NCI-H748 (cell line): ENCODE results near the gene TRIP6.

ENCODE experiments used
- DNase-seq: peaks from one replicate; lab custom pipeline; 2025; ENCODE audit not compliant: unreplicated experiment; lab: John Stamatoyannopoulos, UW

Gene TRIP6

DNA sequence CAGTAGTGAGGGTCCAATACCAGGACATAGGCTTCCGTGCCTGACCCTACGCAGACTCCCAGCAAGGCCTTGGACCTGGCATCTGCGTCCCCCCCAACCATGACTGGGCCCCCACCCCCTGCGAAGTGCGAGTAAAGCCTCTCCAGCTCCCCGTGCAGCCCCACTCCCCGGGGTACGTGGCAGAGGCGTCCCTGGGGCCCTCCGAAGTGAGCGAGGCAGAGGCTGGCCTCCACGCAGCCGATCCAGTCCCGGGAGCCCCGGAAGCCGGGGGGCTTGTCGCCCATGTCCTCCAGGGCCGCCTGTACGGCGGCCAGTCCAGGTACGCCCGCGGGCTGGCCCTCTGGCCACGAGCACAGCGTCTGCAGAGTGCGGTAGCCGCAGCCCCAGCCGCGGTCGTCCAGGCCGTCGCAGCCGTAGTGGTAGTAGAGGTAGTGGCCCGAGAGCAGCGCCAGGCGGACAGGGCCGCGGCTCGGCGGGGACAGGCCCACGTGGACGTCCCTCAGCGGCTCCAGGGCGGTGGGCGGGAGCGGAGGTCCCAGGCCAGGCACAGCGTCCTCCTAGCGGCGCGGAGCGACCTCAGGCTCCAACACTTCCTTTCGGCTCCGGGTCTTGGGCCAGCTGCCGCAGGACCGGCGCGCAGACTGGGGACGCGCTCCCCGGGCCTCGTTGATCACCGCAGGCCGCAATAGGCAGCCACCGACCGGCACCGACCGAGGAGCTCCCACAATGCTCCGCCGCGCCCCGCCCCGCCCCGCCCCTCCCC, 22.0 kb downstream of the TRIP6 start, which contains the start of gene UFSP1:
Gene UFSP1 (minus strand): TSS at position 728 of the 763 bp plus-strand sequence. CDS start 444 bp downstream, at position 284.
- no peak for DNase-seq

GRCh38 chr7:100890653-100891567, 23.7 kb downstream of the TRIP6 start:
- peak; percentile 34 for DNase-seq

DNA sequence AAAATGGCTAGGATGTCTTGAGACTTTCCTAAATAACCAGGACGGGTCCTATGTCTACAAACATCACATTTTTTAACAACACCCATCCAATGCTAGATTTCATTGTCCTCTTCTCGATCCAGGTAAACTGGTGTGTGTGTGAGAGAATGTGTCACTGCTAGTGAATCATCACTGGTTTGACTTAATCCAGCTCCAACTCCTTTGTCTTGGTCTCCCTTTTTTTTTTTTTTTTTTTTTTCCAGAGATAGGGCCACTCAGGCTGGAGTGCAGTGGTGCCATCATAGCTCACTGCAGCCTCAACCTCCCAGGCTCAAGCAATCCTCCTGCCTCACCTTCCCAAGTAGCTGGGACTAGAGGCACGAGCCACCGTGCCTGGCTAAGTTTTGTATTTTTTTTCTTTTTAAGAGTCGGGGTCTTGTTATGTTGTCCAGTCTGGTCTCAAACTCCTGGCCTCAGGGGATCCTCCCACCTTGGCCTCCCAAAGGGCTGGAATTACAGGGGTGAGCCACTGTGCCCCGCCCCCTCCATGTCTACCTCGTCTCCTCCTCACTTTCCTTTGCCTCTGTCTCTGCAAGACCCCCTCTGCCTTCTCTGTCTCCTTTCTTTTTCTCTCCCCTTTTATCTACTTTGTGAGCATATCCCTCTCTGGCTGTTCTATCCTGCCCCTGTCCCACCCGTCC, 24.5 kb downstream of the TRIP6 start:
- DNase-seq = no peak

DNA sequence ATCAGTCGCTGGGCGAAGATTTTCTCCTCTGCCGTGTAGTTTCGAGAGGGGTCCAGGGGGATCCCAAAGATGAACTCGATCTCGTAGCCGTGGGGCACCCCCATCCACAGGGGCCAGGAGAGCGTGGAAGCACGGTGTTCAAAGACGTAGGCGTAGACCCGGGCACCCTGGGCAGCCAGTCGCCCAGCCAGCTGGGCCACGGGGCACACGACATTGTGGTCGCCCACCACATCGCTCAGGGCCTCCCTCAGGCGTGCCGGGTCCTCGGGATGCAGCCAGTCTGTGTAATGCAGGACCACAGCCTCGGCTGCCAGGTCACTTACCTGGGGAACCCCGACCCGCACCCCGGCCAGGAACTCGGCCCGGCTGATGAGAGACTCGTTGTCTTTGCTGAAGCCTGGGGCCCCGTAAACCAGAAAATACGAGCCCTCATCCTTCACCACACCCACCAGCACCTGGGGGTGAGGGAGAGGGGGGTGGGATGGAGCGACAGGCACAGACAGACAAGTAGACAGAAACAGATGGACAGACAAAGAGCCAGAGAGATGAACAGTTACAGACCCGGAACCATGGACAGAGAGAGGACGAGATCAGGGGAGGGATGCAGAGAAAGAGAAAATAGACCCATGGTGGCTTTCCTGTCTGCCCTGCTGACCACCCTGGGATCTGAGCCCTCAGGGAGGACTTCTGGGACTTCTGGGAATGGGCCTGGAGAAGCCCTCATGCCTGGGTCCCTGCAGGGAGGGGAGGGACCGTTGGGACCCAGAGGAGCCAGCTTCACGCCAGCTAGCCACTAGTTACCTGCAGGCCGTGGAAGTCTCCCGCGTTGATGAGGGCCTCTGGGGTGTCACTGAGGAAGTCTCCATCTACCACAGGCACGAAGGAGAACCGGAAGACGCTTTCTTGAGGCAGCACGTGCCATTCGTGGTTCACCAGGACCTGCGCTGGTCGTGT, 25.5 kb downstream of the TRIP6 start:
- no peak for DNase-seq

- DNase-seq = no peak
Measured at GRCh38 chr7:100893318-100893895, 26.2 kb downstream of the TRIP6 start.

DNA sequence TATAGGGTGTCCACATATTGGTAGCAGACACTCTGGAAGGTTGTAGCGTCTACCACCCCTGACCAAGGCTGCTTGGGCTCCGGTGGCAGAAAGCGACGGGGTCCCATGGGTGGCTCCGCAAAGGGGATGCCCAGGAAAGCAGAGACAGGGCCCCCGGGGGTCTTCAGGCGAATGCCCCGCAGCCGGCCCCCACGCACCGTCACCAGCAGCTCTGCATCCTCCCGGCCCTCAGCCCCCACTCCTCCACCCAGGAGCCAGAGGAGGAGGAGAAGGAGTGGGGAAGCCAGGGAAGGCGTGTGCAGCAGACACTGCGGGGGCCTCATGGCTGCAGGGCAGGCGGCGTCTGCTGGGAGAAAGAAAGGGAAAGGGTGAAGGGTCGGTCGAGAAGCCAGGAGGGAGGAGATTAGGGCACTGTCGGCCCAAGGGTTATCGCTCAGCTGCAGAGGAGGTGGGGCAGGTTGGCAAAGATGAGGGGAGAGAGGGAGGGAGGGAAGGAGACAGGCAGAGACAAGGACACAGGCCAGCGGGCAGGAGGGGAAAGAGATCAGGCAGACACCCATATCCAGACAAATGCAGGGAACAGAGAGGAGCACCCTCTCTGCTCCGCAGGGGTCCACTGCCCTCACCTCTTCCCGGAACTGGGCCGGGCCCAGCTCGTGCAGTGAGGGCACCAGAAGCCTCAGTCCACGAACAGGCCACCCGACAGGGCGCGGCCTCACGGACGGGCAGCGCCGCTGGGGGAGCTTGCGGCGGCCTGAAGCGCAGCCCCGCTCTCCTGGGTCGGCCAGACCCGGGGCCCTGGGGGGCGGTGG, 26.9 kb downstream of the TRIP6 start:
- DNase-seq = no peak

GRCh38 chr7:100894860-100895700, 27.9 kb downstream of the TRIP6 start:
- peak; percentile 59 for DNase-seq

- no peak for DNase-seq
Measured at GRCh38 chr7:100895701-100895955, 28.4 kb downstream of the TRIP6 start, which contains the start of gene ACHE. Gene ACHE, minus strand, starts transcription at chr7:100895888. Its CDS starts 1,656 bp downstream, at chr7:100894232.

DNA sequence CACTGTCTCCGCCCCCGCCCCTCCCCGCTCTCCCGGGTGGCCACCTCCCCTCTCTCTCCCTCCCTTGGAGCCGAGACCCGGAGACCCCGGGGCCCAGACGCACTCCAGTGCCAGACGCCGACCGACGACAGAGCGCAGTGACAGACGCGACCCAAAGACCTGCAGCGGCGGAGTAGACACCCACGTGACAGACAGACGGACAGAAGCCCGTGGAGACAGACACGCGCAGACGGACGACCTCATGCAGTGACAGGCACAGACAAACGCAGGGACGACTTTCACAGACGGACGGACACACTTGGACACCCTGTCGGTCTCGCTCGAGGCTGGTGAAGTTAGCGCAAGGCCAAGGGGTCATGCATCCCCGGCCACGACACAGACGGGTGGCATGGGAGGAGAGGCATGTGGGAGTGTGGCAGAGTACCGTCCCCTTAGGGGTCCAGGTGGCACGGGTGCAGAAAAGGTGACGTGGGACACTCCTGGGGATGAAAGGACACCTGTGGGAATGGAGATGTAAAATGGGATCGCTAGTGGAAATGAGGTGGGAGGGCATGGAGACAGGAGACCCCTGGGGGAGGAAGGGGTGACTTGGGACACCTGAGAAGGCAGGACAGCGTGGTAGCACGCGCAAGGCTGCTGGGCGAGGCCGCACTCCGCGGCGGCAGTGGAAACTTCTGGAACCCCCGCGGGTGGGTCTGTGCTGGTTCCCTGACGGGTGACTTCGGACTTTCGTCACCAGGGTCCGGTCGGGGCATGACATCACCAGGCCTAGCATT, 29.0 kb downstream of the TRIP6 start:
- peak; percentile 30 for DNase-seq

- DNase-seq = peak; percentile 21
Measured at GRCh38 chr7:100896732-100897608, 29.8 kb downstream of the TRIP6 start.

GRCh38 chr7:100897772-100898454, 30.7 kb downstream of the TRIP6 start:
- no peak for DNase-seq

DNA sequence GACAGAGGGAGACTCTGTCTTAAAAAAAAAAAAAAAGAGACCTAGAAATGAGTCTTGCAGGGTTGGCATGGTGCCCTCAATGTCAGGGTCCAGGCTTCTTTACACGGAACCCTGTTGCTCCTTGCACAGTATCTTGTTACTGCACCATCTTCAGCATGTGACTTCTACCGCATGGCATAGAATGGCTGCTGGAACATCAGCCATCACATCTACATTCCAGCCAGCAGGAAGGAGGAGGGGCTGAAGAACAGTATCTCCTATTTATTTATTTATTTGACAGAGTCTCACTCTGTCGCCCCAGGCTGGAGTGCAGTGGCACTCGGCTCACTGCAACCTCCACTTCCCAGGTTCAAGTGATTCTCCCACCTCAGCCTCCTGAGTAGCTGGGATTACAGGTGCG, 32.2 kb downstream of the TRIP6 start:
- no peak for DNase-seq

- DNase-seq = no peak
Measured at GRCh38 chr7:100900978-100901377, 33.8 kb downstream of the TRIP6 start.

DNA sequence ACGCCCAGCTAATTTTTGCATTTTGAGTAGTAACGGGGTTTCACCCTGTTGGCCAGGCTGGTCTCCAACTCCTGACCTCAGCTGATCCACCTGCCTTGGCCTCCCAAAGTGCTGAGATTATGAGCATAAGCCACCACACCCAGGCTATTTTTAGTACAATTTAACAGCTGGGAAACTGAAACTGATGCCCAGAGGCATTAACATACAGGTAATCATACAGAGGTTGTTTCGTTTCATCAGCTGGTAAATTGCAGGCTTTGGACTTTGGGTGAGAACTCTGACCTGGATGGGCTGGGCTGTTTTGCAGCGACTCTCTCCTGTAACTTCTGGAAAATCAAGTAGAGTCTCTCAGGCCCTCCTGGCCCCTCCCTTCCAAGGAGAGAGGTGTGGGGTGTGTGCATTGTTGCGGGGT, 34.7 kb downstream of the TRIP6 start:
- peak; percentile 21 for DNase-seq

GRCh38 chr7:100902638-100903037, 35.5 kb downstream of the TRIP6 start:
- DNase-seq = no peak

GRCh38 chr7:100908512-100908911, 41.3 kb downstream of the TRIP6 start:
- DNase-seq = no peak
